Activated CD4-positive, alpha-beta T cell treated with anti-CD3 and anti-CD28 coated beads, Interleukin-2, amount 10 ng/mL, durations not matched to agents 7 days and 5 days (primary cell): ENCODE results near the gene EEF1AKMT3. TPM values are rescaled to one million over a fixed set of nuclear protein-coding genes. Genes with fewer than 3 reads are reported as not detected.

Experiments used
- CTCF ChIA-PET: fragments of 350-600 bp; sonication (Branson Sonifier 250); formaldehyde crosslinking; loops from one replicate; lab custom pipeline; 2021; ENCODE audit warnings: antibody characterized with exemption; lab: Charles Lee
- POLR2A ChIA-PET: fragments of 350-600 bp; sonication (Branson Sonifier 250); formaldehyde crosslinking; loops from one replicate; lab custom pipeline; 2021; ENCODE audit warnings: antibody characterized with exemption; lab: Charles Lee
- DNase-seq: peaks from one replicate; pipeline ENCODE4 v3.0.0-alpha.2; 2020
- H3K27ac Mint-ChIP-seq: one replicate; pipeline ENCODE4 v1.8.0; 2021; ENCODE audit warnings: mild to moderate bottlenecking, moderate library complexity, mixed read lengths
- H3K27me3 Mint-ChIP-seq: one replicate; pipeline ENCODE4 v1.8.0; 2021; ENCODE audit warnings: mixed read lengths
- H3K36me3 Mint-ChIP-seq: one replicate; pipeline ENCODE4 v1.8.0; 2021; ENCODE audit warnings: low read depth, mixed read lengths
- H3K4me1 Mint-ChIP-seq: one replicate; pipeline ENCODE4 v1.8.0; 2021; ENCODE audit warnings: mixed read lengths
- H3K4me3 Mint-ChIP-seq: one replicate; pipeline ENCODE4 v1.8.0; 2021; ENCODE audit warnings: mild to moderate bottlenecking, moderate library complexity, mixed read lengths
- H3K9me3 Mint-ChIP-seq: one replicate; pipeline ENCODE4 v1.8.0; 2021; ENCODE audit warnings: mixed read lengths
- total RNA-seq, 2 experiments: library from RNA; stranded (reverse); gene quantifications; one replicate each; pipeline ENCODE4 v1.2.3, GENCODE V29; 2021

EEF1AKMT3 gene
- total RNA-seq, 2 experiments from 2014 or later = 2.8 to 3.0 TPM

DNA sequence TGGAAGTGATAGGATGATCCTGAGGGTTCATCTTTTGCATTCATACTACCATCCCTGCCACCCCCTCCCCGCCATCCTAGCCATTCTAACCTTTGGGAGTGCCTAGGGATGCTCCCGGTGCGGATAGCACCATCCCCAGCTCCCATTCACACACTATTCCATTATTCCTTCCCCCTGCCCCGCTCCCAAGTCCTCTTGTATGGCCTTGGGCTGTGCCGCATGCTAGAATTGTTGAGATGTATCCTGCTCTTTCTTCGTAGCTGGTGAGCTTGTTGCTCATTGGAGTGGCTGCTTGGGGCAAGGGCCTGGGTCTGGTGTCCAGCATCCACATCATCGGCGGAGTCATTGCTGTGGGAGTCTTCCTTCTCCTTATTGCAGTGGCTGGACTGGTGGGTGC lies 26.9 kb upstream of the EEF1AKMT3 start:
- peaks cover 60% of the 10 kb centered on the region for H3K4me1 Mint-ChIP-seq
- no peaks in the 10 kb centered on the region for H3K9me3 Mint-ChIP-seq
- ChIA-PET POLR2A (no interaction called here), CTCF (interaction anchor here (1.0 to 2.2 kb wide), 4 partner anchors 11 to 162 kb away, joined by 3 to 6 read pairs (median 4); no protein-coding TSS in a partner anchor)
- no peaks in the 10 kb centered on the region for H3K27me3 Mint-ChIP-seq
- no peak for DNase-seq
- H3K36me3 Mint-ChIP-seq = peaks cover 44% of the 10 kb centered on the region
- H3K4me3 Mint-ChIP-seq = peak overlapping the region; percentile 81
- peak overlapping the region; percentile 92 for H3K27ac Mint-ChIP-seq

DNA sequence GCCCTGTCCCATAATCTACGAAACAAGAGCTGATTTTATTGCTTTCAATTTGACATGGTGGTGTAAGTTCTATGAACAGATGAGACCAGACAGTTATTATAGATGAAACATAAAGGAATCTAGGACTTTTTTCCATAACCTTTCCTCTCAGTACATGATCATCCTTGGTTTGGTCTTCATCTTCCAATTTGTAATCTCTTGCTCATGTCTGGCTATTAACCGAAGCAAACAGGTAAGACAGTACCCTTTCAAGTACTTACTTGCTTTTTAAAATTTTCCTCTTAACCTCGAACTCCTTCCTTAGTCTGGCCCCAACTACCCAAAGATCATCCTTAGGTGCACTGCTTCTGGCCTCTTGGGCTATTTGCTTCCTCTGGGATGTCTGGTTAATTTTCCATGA lies 26.4 kb upstream of the EEF1AKMT3 start:
- peaks cover 60% of the 10 kb centered on the region for H3K4me1 Mint-ChIP-seq
- H3K36me3 Mint-ChIP-seq = peaks cover 44% of the 10 kb centered on the region
- CTCF ChIA-PET = interaction anchor here (1.9 to 2.2 kb wide), 2 partner anchors 11 to 162 kb away, joined by 4 read pairs; no protein-coding TSS in a partner anchor
- no peak for DNase-seq
- peak overlapping the region; percentile 92 for H3K27ac Mint-ChIP-seq
- H3K4me3 Mint-ChIP-seq = peak overlapping the region; percentile 81
- H3K9me3 Mint-ChIP-seq = no peaks in the 10 kb centered on the region
- POLR2A ChIA-PET = no interaction called here
- no peaks in the 10 kb centered on the region for H3K27me3 Mint-ChIP-seq

DNA sequence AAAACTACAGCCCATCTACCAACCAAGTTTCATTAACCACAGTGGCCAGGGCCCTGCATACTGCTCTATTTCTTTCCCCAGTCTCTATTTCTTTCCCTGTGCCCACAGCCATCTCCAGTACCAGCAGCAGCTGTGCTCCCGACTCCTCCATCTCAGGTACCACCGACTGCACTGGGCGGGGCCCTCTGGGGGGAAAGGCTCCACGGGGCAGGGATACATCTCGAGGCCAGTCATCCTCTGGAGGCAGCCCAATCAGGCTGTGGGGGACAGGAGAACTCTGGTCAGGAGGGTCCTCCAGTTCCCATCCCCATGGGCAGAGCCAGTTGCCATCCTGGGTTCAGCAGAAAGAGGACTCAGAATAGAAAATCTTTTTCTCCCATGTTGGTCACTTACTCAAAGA lies 23.4 kb upstream of the EEF1AKMT3 start:
- H3K27ac Mint-ChIP-seq = no peak overlapping the region
- ChIA-PET CTCF (interaction anchor here (0.7 to 1.5 kb wide), 4 partner anchors 10 to 1645 kb away, joined by 3 to 4 read pairs (median 3); partner anchors contain the start of genes PA2G4 and TSFM), POLR2A (interaction anchor here (0.6 kb wide), 1 partner anchor 486 kb away, joined by 6 read pairs; no protein-coding TSS in a partner anchor)
- H3K27me3 Mint-ChIP-seq = no peaks in the 10 kb centered on the region
- H3K9me3 Mint-ChIP-seq = no peaks in the 10 kb centered on the region
- peaks cover 68% of the 10 kb centered on the region for H3K4me1 Mint-ChIP-seq
- peaks cover 49% of the 10 kb centered on the region for H3K36me3 Mint-ChIP-seq
- no peak overlapping the region for H3K4me3 Mint-ChIP-seq
- DNase-seq = no peak

DNA sequence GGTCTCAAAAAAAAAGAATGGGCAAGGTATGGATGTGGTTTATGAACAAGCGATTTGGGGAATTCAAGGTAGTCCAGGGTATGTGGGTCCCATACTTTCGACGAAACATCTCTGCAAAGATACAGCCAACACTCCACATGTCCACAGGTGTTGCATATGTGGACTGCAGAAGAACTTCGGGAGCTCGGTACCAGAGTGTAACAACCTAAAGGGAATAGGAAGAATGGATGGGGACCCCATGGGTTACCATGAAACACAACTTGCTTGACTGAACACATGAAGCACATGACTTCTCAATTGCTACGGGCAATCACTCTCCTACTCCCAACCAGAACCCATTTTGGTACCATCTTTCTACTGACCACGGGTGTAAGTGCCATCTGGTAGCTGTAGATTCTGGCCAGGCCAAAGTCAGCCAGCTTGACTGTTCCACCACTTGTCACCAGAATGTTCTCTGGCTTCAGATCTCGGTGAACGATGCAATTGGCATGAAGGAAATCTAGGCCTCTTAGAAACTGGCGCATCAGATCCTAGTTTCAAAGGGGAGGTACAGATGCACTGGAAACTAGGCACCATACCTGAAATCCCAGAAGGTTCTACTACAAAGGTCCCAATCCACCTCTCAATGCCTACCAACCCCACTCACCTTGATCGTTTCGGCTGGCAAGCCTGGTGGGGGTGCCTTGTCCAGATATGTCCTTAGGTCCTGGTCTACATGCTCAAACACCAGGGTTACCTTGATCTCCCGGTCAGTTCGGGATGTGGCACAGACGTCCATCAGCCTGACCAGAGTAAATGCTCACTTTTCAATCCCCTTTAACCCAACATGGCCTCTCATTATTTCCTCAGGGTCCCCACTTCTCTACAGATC lies 21.6 kb upstream of the EEF1AKMT3 start:
- Mint-ChIP-seq H3K4me1 (peaks cover 59% of the 10 kb centered on the region), H3K9me3 (no peaks in the 10 kb centered on the region), H3K27ac (peak overlapping the region; percentile 86), H3K36me3 (peaks cover 46% of the 10 kb centered on the region), H3K4me3 (peak overlapping the region; percentile 91), H3K27me3 (no peaks in the 10 kb centered on the region)
- ChIA-PET POLR2A (no interaction called here), CTCF (interaction anchor here (1.2 to 1.5 kb wide), 3 partner anchors 8 to 14 kb away, joined by 3 to 9 read pairs (median 4); no protein-coding TSS in a partner anchor)
- DNase-seq = no peak

DNA sequence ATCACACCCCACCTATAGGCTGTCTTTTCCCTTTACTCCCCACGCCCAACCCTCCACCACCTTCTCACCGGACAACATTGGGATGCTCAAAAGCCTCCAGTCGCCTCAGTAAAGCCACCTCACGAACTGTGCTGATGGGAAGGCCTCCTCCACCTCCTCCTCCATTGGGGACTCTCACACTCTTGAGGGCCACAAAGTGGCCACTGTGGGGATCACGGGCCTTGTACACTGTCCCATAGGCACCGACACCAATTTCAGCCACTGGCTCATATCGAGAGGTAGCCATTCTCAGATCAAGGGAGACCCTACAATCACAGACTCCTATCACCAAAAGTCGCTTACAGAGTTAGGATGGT lies 21.0 kb upstream of the EEF1AKMT3 start:
- H3K36me3 Mint-ChIP-seq = peaks cover 41% of the 10 kb centered on the region
- peak overlapping the region; percentile 91 for H3K4me3 Mint-ChIP-seq
- no peak for DNase-seq
- peak overlapping the region; percentile 86 for H3K27ac Mint-ChIP-seq
- CTCF ChIA-PET = interaction anchor here (1.0 to 1.1 kb wide), 2 partner anchors 31 to 168 kb away, joined by 3 to 4 read pairs; partner anchors contain the start of gene TSFM
- H3K9me3 Mint-ChIP-seq = no peaks in the 10 kb centered on the region
- peaks cover 58% of the 10 kb centered on the region for H3K4me1 Mint-ChIP-seq
- no peaks in the 10 kb centered on the region for H3K27me3 Mint-ChIP-seq
- POLR2A ChIA-PET = no interaction called here

DNA sequence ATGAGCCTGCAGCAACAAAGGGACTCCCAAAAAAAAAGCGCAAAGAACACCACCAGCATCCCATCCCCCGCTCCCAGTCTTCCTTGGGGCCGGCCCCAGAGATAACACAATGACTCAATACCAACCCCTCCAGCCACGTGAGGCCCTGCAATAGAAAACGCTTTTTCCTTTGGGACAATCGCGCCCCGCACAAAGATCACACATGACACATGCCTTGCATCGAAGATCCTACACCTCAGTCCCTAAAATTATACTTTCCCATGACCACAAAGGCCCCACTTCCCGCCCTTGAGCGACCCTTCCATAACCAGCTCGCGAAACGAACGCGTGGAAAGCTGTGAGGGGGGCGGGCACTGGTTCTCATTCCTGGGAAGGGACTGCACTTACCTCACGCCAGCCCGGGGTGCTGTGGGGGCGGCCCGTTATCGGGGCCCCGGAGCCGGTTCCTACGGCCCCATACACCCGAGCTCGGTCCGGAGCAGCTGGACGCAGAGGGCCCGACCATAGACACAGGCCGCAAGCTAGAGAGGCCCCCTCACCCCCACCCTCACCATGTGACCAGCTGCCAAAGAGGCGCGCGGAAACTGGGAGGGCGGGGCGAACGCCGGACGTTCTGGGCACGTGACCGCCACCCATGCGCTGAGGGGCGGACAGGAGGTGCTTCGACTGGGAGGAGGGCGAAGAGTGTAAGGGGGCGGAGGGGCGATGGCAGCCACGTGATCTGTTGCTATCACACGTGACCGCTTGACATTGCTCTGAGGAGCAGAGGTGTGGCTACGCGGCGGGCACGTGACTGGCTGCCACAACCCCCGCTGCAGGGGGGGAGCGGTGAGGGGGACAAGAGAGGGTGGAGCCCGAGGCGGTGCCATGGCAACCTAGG lies 20.4 kb upstream of the EEF1AKMT3 start, which contains the start of gene CDK4:
TSS of gene CDK4 (minus strand) at position 523 of the 880 bp plus-strand sequence. CDS start 593 bp downstream, outside the sequence.
- ChIA-PET CTCF (interaction anchor here (0.8 to 1.1 kb wide), 4 partner anchors 12 to 169 kb away, joined by 3 to 4 read pairs (median 3); partner anchors contain the start of genes B4GALNT1 and TSFM), POLR2A (no interaction called here)
- DNase-seq = peak; percentile 99
- Mint-ChIP-seq H3K4me1 (peaks cover 61% of the 10 kb centered on the region), H3K27me3 (no peaks in the 10 kb centered on the region), H3K27ac (peak within 1 kb of the TSS; percentile 86), H3K36me3 (peaks cover 42% of the 10 kb centered on the region), H3K4me3 (peak within 1 kb of the TSS; percentile 91), H3K9me3 (no peaks in the 10 kb centered on the region)

DNA sequence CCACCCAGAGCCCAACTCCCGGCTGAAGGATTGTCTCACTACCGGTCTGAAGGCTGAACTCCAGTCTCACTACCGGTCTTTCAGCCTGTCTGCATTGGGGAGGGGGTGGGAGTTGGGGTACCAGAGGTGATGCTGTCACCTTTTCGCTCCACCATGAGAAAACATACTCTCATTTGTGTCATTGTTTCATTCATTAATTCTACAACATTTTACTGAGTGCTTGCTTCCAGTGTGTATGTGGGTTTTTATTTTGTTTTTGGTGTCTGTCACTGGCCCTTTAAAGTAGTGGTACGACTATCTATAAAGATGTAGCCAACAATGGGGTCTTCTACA lies 19.8 kb upstream of the EEF1AKMT3 start:
- peaks cover 58% of the 10 kb centered on the region for H3K4me1 Mint-ChIP-seq
- POLR2A ChIA-PET = no interaction called here
- DNase-seq = no peak
- CTCF ChIA-PET = interaction anchor here (0.8 to 1.1 kb wide), 3 partner anchors 12 to 119 kb away, joined by 3 read pairs; partner anchors contain the start of genes B4GALNT1 and TSFM
- H3K27ac Mint-ChIP-seq = peak overlapping the region; percentile 86
- no peaks in the 10 kb centered on the region for H3K27me3 Mint-ChIP-seq
- peaks cover 38% of the 10 kb centered on the region for H3K36me3 Mint-ChIP-seq
- H3K4me3 Mint-ChIP-seq = peak overlapping the region; percentile 91
- H3K9me3 Mint-ChIP-seq = no peaks in the 10 kb centered on the region

DNA sequence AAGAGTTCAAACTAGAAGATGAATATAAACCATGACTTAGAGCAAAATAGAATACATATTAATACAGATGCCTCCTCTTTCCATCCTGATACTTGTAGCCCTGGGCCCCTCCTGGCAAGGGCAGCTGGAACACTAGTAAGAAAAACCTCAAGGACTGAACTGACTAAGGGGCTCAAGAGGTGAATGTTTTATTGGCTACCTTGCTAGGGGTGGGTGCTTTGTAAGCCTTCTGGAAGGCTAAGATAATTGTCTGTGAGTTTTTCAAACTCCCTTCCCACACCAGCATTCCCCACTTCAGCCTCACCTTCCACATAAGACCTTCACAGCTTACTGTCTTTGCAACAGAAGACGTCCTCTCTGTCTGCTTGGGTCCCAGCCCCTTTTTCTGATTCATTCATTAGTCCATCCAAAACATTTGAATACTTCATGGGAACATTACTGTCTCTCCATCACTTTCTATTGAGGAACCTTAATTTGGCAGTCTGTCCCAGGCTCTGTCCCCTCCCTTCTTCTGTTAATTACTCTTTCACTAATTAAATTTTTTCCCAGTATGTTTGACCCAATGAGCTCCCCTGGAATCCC lies 18.6 kb upstream of the EEF1AKMT3 start:
- H3K4me1 Mint-ChIP-seq = peaks cover 61% of the 10 kb centered on the region
- no peaks in the 10 kb centered on the region for H3K27me3 Mint-ChIP-seq
- ChIA-PET CTCF (interaction anchor here (1.0 to 3.9 kb wide), 2 partner anchors 12 to 24 kb away, joined by 3 to 56 read pairs; partner anchors contain the start of gene CYP27B1), POLR2A (no interaction called here)
- peaks cover 35% of the 10 kb centered on the region for H3K36me3 Mint-ChIP-seq
- DNase-seq = no peak
- H3K4me3 Mint-ChIP-seq = peak overlapping the region; percentile 78
- no peaks in the 10 kb centered on the region for H3K9me3 Mint-ChIP-seq
- peak overlapping the region; percentile 77 for H3K27ac Mint-ChIP-seq

DNA sequence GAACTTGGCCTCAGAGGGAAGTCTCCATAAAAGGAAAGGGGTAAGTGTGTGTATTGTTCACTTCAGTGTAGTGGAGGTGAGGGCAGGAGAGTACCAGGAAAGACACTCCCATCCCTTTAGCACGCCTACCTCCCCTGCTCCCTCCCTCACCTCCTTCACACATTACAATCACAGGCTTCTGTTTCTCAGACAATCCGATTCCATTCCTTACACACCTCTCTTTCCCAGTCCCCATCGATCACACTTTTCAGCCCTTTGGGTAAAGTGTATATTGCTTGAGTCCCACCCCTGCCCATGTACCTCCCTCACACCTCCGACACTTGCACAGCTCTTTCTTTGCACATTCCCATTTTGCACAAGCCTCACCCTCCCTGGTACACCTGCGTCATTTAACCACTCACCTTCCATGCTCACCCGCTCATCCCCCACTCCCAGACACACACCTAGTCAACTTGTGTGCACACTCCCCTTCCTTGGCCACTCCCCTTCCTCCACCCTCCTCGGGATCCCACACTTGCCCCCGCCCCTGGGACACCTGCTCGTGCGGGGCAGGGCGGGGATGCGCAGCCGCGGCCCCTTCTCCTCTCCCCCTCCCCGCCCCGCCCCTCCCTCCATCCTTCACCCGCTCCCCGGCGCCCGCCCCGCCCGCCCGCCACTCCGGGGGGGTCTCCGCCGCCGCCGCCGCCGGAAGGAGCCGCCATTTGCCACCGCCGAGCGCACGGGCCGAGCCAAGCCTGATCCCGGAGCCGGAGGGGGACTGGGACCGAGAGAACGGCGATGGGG lies 17.8 kb upstream of the EEF1AKMT3 start, which contains the start of gene MARCHF9:
TSS of gene MARCHF9 (plus strand) at position 693 of the 783 bp plus-strand sequence. CDS start 426 bp downstream, outside the sequence.
- Mint-ChIP-seq H3K27ac (peak within 1 kb of the TSS; percentile 77), H3K27me3 (no peaks in the 10 kb centered on the region), H3K4me1 (peaks cover 60% of the 10 kb centered on the region), H3K4me3 (peak within 1 kb of the TSS; percentile 78), H3K36me3 (peaks cover 35% of the 10 kb centered on the region), H3K9me3 (no peaks in the 10 kb centered on the region)
- DNase-seq = peak; percentile 91
- POLR2A ChIA-PET = no interaction called here
- CTCF ChIA-PET = interaction anchor here (1.0 to 3.9 kb wide), 2 partner anchors 12 to 25 kb away, joined by 3 to 56 read pairs; partner anchors contain the start of gene CYP27B1

DNA sequence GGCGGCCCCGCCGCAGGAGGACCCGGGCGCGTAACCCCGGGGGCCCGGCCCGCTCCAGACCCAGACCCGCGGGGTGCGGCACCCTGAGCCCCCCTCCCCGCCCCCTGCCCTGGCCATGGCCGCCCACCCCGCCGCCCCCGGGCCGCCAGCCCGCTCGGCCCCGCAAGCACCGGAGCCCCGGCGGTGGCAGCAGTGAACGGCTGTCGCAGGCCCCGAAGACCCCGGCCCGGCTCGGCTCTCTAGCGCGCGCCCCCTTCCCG lies 17.3 kb upstream of the EEF1AKMT3 start:
- H3K27ac Mint-ChIP-seq = no peak overlapping the region

More for the DNA sequence above, 17.3 kb upstream of the EEF1AKMT3 start:
- CTCF ChIA-PET = interaction anchor here (3.9 kb wide), 1 partner anchor 11 kb away, joined by 56 read pairs; the partner anchor contains the start of gene CYP27B1
- no peaks in the 10 kb centered on the region for H3K27me3 Mint-ChIP-seq
- H3K4me1 Mint-ChIP-seq = peaks cover 62% of the 10 kb centered on the region
- peaks cover 35% of the 10 kb centered on the region for H3K36me3 Mint-ChIP-seq
- H3K9me3 Mint-ChIP-seq = no peaks in the 10 kb centered on the region
- no peak for DNase-seq
- peak overlapping the region; percentile 34 for H3K4me3 Mint-ChIP-seq
- POLR2A ChIA-PET = no interaction called here
